RWPE1 (cell line): ENCODE results near the gene CISD3.

Source experiments
- CTCF ChIA-PET: fragments of 350-600 bp; sonication (Branson Sonifier 250); formaldehyde crosslinking; extraction: SDS; loops from one replicate; lab custom pipeline; 2021; lab: Yijun Ruan, JAX
- POLR2A ChIA-PET: fragments of 400-600 bp; formaldehyde crosslinking; extraction: SDS; loops from one replicate; lab custom pipeline; 2020; ENCODE audit warnings: antibody characterized with exemption; ENCODE audit not compliant: low non-redundant PET; lab: Yijun Ruan, JAX
- DNase-seq: peaks from one replicate; pipeline ENCODE4 v3.0.0; 2012; ENCODE audit warnings: low spot score
- H3K27ac ChIP-seq: fragments of 450-650 bp; 2 replicates; pipeline ENCODE4 v1.5.1; 2017
- CTCF ChIP-seq: fragments of 450-650 bp; conservative IDR thresholded peaks from 2 replicates; pipeline ENCODE4 v1.5.1; 2017; ENCODE audit warnings: low read depth, mild to moderate bottlenecking

CISD3 gene

GRCh38 chr17:38693700-38694329 is 36.3 kb upstream of the CISD3 start:
- CTCF ChIA-PET = no interaction called here
- no peak for DNase-seq
- no peak for TF ChIP-seq CTCF
- POLR2A ChIA-PET = no interaction called here
- peak overlapping the region; percentile 4 for H3K27ac ChIP-seq

- ChIA-PET CTCF (interaction anchor here (0.5 to 0.7 kb wide), 5 partner anchors 11 to 147 kb away, joined by 3 to 4 read pairs (median 3); no protein-coding TSS in a partner anchor), POLR2A (interaction anchor here (0.5 kb wide), 1 partner anchor 175 kb away, joined by 3 read pairs; no protein-coding TSS in a partner anchor)
- no peak for TF ChIP-seq CTCF
- H3K27ac ChIP-seq = no peak overlapping the region
- DNase-seq = no peak
These were observed 32.9 kb upstream of the CISD3 start for GRCh38 chr17:38697061-38697820.

- no peak for TF ChIP-seq CTCF
- ChIA-PET CTCF (no interaction called here), POLR2A (no interaction called here)
- no peak for DNase-seq
- H3K27ac ChIP-seq = no peak overlapping the region
These were observed 31.4 kb upstream of the CISD3 start for GRCh38 chr17:38698760-38699159.

GRCh38 chr17:38701504-38702165 is 28.5 kb upstream of the CISD3 start:
- ChIA-PET POLR2A (interaction anchor here (0.5 kb wide), 2 partner anchors 53 to 59 kb away, joined by 3 to 4 read pairs; no protein-coding TSS in a partner anchor), CTCF (interaction anchor here (0.6 to 0.9 kb wide), 4 partner anchors 29 to 456 kb away, joined by 3 to 5 read pairs (median 4); partner anchors contain the start of gene CISD3)
- DNase-seq = no peak
- peak overlapping the region; percentile 93 for H3K27ac ChIP-seq
- TF ChIP-seq CTCF = no peak

- POLR2A ChIA-PET = interaction anchor here (0.5 kb wide), 2 partner anchors 52 to 59 kb away, joined by 3 to 4 read pairs; no protein-coding TSS in a partner anchor
These were observed 27.8 kb upstream of the CISD3 start for GRCh38 chr17:38702166-38702915.

More at GRCh38 chr17:38702166-38702915, 27.8 kb upstream of the CISD3 start:
- CTCF ChIA-PET = interaction anchor here (0.6 to 0.8 kb wide), 4 partner anchors 29 to 456 kb away, joined by 3 to 4 read pairs (median 3); no protein-coding TSS in a partner anchor
- peak overlapping the region; percentile 93 for H3K27ac ChIP-seq
- peak; percentile 83 for DNase-seq
- TF ChIP-seq CTCF = no peak
